HTERT RPE-1 (cell line): ENCODE results near the gene SRPK2.

Experiments used
- in situ Hi-C: fragments of 300-500 bp; cut with MboI; formaldehyde crosslinking; loops from 4 replicates; pipeline ENCODE4 v1.14.3; 2020; ENCODE audit warnings: low sequenced_read_pairs

The SRPK2 gene

GRCh38 chr7:105149827-105150226, 238.9 kb downstream of the SRPK2 start:
- in situ Hi-C loops: no loop called here

GRCh38 chr7:105141068-105141467, 247.7 kb downstream of the SRPK2 start:
- in situ Hi-C loops: no loop called here

GRCh38 chr7:105139381-105139780, 249.3 kb downstream of the SRPK2 start:
- in situ Hi-C loops: no loop called here

GRCh38 chr7:105137898-105138297, 250.8 kb downstream of the SRPK2 start:
- in situ Hi-C loops: no loop called here

DNA sequence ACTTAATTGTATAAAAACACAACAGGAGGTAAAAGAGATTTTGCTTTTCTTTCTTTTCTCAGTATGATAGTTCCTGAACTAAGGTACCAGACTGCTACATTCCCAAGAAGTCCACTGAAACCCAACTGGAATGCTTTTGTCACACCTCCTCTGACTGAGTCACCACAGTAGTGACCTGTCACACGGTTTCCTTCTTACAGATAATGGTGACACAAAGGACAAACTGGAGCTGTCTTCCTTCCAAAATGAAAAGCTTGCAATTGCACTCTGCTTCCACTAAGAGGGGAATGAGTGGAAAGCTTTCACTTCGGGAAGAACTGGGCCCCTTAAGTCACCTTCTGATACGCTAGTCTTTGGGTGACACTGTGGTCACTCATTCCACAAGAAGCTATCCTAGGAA, 252.5 kb downstream of the SRPK2 start:
- in situ Hi-C loops: no loop called here

DNA sequence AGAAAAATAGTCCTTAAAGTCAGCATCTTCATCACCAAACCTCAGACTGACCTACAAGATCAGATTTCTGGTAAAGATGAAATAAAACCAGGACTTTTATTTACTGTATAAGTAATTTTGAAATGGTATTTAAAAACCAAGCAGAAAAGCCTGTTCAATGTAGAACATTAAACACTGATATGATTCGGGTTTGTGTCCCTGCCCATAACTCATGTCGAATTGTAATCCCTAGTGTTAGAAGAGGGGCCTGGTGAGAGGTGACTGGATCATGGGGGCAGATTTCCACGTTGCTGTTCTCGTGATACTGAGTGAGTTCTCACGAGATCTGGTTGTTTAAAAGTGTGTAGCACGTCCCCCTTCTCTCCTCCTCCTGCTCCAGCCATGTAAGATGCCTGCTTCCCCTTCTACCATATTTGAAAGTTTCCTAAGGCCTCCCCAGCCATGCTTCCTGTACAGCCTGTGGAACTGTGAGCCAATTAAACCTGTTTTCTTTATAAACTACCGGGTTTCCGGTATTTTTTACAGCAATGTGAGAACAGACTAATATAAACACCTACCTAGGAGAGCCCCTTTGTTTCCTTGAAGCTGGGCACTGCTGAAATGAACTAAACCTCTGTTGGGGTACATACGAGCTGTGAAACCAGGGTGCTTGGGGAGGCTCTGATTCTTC, 254.6 kb downstream of the SRPK2 start:
- in situ Hi-C loops: no loop called here

- in situ Hi-C loops: no loop called here
Observed at GRCh38 chr7:105133358-105133757, 255.4 kb downstream of the SRPK2 start.

GRCh38 chr7:105132835-105133234, 255.9 kb downstream of the SRPK2 start:
- in situ Hi-C loops: no loop called here

GRCh38 chr7:105132335-105132734, 256.4 kb downstream of the SRPK2 start:
- in situ Hi-C loops: no loop called here

DNA sequence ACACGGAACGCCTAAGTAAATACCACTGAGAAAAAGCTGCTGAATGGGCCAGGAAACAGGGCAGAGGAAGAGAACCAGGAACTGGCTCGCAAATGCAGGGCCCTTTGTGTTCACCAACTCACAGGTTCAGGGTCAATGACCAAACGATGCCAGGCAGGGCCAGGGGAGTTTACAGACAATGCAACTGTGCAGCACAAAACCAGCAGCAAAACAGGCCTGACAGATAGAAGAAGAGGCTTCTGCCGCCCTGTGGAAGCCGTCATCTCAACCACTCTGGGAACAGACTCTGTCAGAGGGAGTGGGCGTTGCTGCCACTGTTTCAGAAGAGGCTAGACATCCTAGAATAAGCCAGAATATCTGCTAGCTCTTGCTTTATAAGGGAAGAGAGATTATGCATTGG, 256.8 kb downstream of the SRPK2 start:
- in situ Hi-C loops: no loop called here

DNA sequence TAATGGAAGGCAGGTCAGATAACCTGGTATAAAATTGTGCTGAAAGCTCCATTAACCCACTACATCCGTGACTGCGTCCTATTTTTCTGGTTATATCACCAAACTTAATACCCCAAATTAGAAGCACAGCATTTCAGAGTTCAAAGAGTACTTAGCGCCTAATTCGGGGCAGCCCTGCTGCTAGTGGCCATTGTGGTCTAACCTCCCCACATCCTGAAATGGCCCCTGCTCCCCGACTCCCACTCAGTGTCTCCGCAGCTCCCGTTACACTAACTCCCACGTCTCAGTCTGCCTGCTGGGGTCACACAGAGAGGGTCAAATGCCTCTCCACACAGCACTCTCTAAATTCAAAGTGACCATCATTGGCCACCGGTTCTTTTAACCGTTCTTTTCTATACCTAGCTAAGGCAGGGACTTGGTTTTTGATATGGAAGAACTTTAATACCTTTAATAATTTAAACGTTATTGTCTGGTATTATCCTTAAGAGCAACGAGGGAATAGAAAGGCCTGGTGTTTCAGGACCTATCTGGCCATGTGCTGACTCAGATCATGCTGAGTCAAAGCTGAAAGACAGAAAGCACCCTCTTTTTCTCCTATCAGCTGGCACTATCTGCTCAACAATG, 257.6 kb downstream of the SRPK2 start:
- in situ Hi-C loops: no loop called here

DNA sequence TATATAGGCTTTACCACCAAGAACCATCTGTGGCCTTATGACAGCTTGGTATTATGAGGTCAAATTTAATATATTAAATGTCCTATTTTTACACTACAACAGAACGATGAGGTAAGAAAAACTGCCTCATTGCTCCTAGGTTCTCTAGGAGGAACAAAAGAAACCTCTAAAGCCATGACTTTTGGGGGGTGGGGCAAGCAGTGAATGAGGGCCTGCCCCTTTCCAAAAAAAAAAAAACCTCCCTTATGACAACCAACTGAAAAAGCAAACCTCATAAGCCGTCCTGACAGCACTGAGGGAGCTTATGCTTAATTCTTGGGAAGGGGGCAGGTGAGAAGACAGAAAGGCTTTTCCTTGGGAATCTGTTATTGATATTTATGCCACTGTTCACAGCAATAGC, 258.1 kb downstream of the SRPK2 start:
- in situ Hi-C loops: no loop called here

DNA sequence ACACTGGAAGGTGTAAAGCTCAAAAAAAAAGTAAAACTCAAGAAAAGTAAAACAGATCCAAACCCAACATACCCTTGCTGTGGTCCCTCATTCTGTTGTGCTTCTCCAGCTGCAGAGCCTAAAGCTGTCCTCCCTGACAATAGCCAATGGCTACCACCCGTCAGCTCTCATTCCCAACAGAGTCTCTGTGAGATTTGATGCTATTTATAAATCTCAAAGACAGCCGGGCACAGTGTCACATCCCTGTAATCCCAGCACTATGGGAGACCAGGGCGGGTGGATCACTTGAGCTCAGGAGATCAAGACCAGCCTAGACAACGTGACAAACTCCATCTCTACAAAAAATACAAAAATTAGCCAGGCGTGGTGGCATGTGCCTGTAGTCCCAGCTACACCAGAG, 258.7 kb downstream of the SRPK2 start:
- in situ Hi-C loops: no loop called here

DNA sequence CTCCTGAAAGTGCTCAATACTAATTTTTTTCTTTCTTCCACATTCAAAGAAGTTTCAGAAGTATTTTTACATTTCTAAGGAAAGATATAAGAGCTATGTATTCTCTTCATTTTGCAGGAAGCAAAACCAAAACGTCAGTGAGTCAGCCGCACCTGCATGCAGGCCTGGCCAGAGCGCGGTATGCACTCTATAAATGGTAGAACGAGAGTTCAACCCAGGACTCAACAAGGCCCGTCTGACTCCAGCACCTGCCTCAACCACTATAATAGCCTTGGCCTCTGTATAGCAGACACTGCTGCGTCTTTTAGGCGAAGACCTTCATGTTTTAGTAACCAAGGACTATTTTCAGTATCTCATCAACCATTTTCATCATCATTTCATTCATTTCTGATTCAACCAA, 261.5 kb downstream of the SRPK2 start:
- in situ Hi-C loops: no loop called here

GRCh38 chr7:105126436-105126975, 262.2 kb downstream of the SRPK2 start:
- in situ Hi-C loops: no loop called here

GRCh38 chr7:105125745-105126144, 263.0 kb downstream of the SRPK2 start:
- in situ Hi-C loops: no loop called here

GRCh38 chr7:105122619-105123018, 266.1 kb downstream of the SRPK2 start:
- in situ Hi-C loops: no loop called here

- in situ Hi-C loops: no loop called here
Observed at GRCh38 chr7:105118612-105119600, 269.8 kb downstream of the SRPK2 start.

- in situ Hi-C loops: no loop called here
Observed at GRCh38 chr7:105112440-105113418, 276.0 kb downstream of the SRPK2 start.

DNA sequence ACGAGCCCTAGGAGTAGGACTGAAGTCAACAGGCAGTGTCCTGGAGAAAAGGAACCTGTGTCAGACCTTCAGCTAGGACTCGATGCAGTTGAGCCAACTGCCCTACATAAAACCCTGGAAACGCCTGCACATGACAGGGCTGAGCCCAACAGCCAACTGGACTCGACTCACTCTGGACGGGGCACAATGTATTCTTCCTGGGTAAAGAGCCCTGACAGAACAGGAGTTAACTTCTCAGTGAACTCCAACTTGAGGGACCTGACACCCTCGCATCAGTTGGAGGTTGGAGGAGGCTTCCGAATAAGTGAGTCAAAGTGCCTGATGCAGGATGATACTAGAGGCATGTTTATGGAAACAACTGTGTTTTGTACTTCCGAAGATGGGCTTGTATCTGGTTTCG, 281.3 kb downstream of the SRPK2 start:
- in situ Hi-C loops: no loop called here
